Measurements from ENCODE around the gene TRPM3. TPM values are rescaled to one million over a fixed set of nuclear protein-coding genes. Genes with fewer than 3 reads are reported as not detected.
"Not testable (repeated sequence)": the region's sequence is repeated elsewhere in the genome, so short reads cannot be mapped to it uniquely, and the experiment has no call there.

TRPM3 gene
- total and polyA plus RNA-seq, 4 experiments from 2014 or later: not detected

DNA sequence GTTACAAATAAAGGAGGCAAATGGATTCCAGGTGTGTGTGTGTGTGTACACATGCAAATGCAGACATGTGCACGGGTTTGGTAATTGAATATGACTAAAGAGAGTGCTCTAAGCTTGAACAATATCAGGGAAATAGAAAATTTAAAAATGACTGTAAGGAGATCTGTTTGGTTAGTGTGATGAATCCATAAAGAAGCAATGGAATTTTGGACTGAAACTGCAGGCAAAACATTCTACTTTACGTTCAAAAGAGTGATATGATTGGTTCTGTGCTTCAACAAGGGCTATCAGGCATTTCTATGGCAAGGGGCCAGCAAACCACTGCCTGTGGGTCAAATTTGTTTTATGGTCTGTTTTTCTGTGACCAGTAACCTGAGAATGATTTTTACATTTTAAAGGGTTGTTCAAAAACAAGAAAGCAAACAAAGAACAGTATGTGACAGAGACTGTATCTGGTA lies 374.1 kb downstream of the TRPM3 start:
- no peaks in the 10 kb centered on the region for H3K9me3 ChIP-seq (ENCODE audit: control insufficient read depth in 1 of 2, low read length in 2 of 2)
- H3K27ac Mint-ChIP-seq: no peak overlapping the region
- no peaks in the 10 kb centered on the region for H3K36me3 ChIP-seq (ENCODE audit: insufficient read depth, low read length)
- no peaks in the 10 kb centered on the region for H3K27me3 ChIP-seq (ENCODE audit: insufficient read depth, low read length)
- H3K4me3 ChIP-seq (ENCODE audit: low read length in 2 of 2): no peak overlapping the region
- H3K4me1 Mint-ChIP-seq: no peaks in the 10 kb centered on the region
- CTCF ChIA-PET (ENCODE audit: partially characterized antibody): no interaction called here
- intact Hi-C loops (cut with micrococcal nuclease): no loop called here
- no peaks in the 10 kb centered on the region for H3K4me1 ChIP-seq (ENCODE audit: insufficient read depth, low read length)
- no peak overlapping the region for H3K27ac ChIP-seq (ENCODE audit: low read depth, low read length)
- H3K27me3 Mint-ChIP-seq: peaks cover 4 to 8% of the 10 kb centered on the region in 2 donors
- no peak for DNase-seq
- H3K4me3 Mint-ChIP-seq: no peak overlapping the region
- peaks cover 0 to 2% (median 0%) of the 10 kb centered on the region in 8 donors for H3K9me3 Mint-ChIP-seq
- H3K36me3 Mint-ChIP-seq: no peaks in the 10 kb centered on the region
- POLR2A ChIA-PET (ENCODE audit: partially characterized antibody): no interaction called here

DNA sequence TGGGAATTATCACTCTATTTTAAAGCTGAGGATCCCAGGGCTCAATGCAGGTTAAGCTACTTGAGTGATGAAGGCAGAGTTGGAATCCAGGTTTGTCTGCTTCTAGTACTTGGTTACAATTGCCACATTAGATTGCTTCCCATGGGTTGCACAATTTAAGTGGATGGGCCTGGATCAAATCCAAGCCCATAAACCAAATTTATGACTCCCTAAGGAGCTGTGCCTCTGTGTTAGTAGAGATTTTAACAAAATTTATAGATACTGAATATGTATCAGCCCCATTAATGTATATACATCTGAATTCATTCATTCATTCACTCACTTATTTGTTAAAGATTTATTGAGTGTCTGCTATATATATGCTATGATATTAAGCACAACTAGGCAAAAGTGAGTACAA lies 374.7 kb downstream of the TRPM3 start:
- H3K27ac Mint-ChIP-seq: no peak overlapping the region
- H3K9me3 Mint-ChIP-seq: peaks cover 0 to 2% (median 0%) of the 10 kb centered on the region in 8 donors
- CTCF ChIA-PET (ENCODE audit: partially characterized antibody): no interaction called here
- no peaks in the 10 kb centered on the region for H3K4me1 Mint-ChIP-seq
- H3K27me3 Mint-ChIP-seq: peaks cover 4 to 6% of the 10 kb centered on the region in 2 donors
- DNase-seq: no peak
- POLR2A ChIA-PET (ENCODE audit: partially characterized antibody): no interaction called here
- Histone ChIP-seq H3K4me1 (ENCODE audit: insufficient read depth, low read length) (no peaks in the 10 kb centered on the region), H3K27ac (ENCODE audit: low read depth, low read length) (no peak overlapping the region), H3K4me3 (ENCODE audit: low read length in 2 of 2) (no peak overlapping the region), H3K9me3 (ENCODE audit: control insufficient read depth in 1 of 2, low read length in 2 of 2) (no peaks in the 10 kb centered on the region), H3K36me3 (ENCODE audit: insufficient read depth, low read length) (no peaks in the 10 kb centered on the region), H3K27me3 (ENCODE audit: insufficient read depth, low read length) (no peaks in the 10 kb centered on the region)
- H3K4me3 Mint-ChIP-seq: no peak overlapping the region
- intact Hi-C loops (cut with micrococcal nuclease): no loop called here
- no peaks in the 10 kb centered on the region for H3K36me3 Mint-ChIP-seq

DNA sequence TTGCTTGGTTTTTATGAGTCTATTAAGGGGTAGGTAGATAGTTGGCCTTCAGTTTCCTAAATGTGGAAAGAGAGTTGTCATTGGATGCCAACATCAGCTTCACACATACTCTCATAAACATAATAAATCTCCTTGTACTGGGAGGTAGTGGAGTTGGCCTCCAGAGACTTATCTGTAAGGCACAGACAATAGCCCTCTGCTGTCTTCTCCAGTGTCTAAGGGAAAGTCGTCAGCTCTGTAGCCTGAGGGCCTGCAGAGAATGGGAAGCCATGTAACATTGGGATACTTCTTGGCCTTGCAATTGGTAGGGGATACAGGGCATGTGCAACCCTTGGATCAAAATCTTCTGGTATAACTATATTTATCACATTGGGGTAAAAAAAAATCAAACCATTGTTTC lies 375.1 kb downstream of the TRPM3 start:
- H3K27me3 Mint-ChIP-seq: peaks cover 3 to 4% of the 10 kb centered on the region in 2 donors
- no peaks in the 10 kb centered on the region for H3K27me3 ChIP-seq (ENCODE audit: insufficient read depth, low read length)
- H3K4me3 ChIP-seq (ENCODE audit: low read length in 2 of 2): no peak overlapping the region
- no peaks in the 10 kb centered on the region for H3K4me1 ChIP-seq (ENCODE audit: insufficient read depth, low read length)
- no peak overlapping the region for H3K27ac Mint-ChIP-seq
- H3K27ac ChIP-seq (ENCODE audit: low read depth, low read length): no peak overlapping the region
- intact Hi-C loops (cut with micrococcal nuclease): no loop called here
- H3K9me3 ChIP-seq (ENCODE audit: control insufficient read depth in 1 of 2, low read length in 2 of 2): no peaks in the 10 kb centered on the region
- no peak for DNase-seq
- H3K9me3 Mint-ChIP-seq: peaks cover 0 to 2% (median 0%) of the 10 kb centered on the region in 8 donors
- H3K36me3 ChIP-seq (ENCODE audit: insufficient read depth, low read length): no peaks in the 10 kb centered on the region
- no peaks in the 10 kb centered on the region for H3K36me3 Mint-ChIP-seq
- no peak overlapping the region for H3K4me3 Mint-ChIP-seq
- POLR2A ChIA-PET (ENCODE audit: partially characterized antibody): no interaction called here
- H3K4me1 Mint-ChIP-seq: no peaks in the 10 kb centered on the region
- CTCF ChIA-PET (ENCODE audit: partially characterized antibody): no interaction called here

DNA sequence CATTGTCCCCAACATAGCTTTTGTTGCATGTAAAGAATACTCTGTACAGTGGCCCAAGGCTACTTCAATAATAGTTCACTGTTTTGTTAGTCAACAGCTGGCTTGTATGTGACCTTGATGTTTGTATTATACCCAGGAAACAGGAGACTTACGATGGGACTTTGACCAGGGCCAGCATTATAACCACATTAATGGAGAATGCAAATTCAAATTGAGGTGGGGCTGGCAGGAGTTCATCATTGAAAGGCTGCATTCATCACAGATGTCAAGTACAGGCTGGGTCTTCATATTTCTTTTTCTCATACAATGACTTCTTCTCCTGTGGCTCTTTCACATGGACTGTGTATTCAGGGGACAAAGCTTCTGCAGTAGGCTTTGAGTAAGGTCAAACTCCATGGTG lies 396.6 kb downstream of the TRPM3 start:
- H3K4me3 ChIP-seq (ENCODE audit: low read length in 2 of 2); H3K9me3 Mint-ChIP-seq; H3K27me3 Mint-ChIP-seq; H3K27ac ChIP-seq (ENCODE audit: low read depth, low read length); H3K27ac Mint-ChIP-seq; H3K36me3 Mint-ChIP-seq; H3K4me1 ChIP-seq (ENCODE audit: insufficient read depth, low read length); H3K4me3 Mint-ChIP-seq; H3K27me3 ChIP-seq (ENCODE audit: insufficient read depth, low read length); intact Hi-C loops (cut with micrococcal nuclease); H3K9me3 ChIP-seq (ENCODE audit: control insufficient read depth in 1 of 2, low read length in 2 of 2); POLR2A ChIA-PET (ENCODE audit: partially characterized antibody); H3K36me3 ChIP-seq (ENCODE audit: insufficient read depth, low read length); H3K4me1 Mint-ChIP-seq; CTCF ChIA-PET (ENCODE audit: partially characterized antibody); DNase-seq: not testable (repeated sequence)

DNA sequence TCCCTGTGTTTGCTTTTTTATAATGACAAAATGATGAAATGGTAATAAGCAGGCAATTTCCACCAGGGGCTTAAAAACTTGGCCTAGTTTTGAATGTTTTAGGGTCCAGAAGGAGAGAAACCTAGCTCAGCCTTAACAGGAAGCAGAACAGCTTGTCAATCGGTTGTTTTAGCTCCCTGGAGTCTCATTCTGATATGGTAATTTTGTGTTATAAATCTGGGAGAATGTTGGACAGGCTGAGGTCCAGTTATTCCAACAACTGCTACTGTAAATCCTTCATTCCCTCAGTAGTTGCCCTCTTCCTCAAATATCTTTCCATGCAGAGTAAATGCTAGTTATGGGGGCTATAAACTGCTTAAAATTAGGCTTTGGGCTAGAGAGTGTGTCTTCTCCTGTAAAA lies 397.4 kb downstream of the TRPM3 start:
- H3K4me1 Mint-ChIP-seq; DNase-seq; CTCF ChIA-PET (ENCODE audit: partially characterized antibody); H3K9me3 ChIP-seq (ENCODE audit: control insufficient read depth in 1 of 2, low read length in 2 of 2); H3K27me3 ChIP-seq (ENCODE audit: insufficient read depth, low read length); H3K36me3 Mint-ChIP-seq; H3K9me3 Mint-ChIP-seq; H3K4me3 Mint-ChIP-seq; POLR2A ChIA-PET (ENCODE audit: partially characterized antibody); H3K4me3 ChIP-seq (ENCODE audit: low read length in 2 of 2); intact Hi-C loops (cut with micrococcal nuclease); H3K4me1 ChIP-seq (ENCODE audit: insufficient read depth, low read length); H3K36me3 ChIP-seq (ENCODE audit: insufficient read depth, low read length); H3K27ac Mint-ChIP-seq; H3K27ac ChIP-seq (ENCODE audit: low read depth, low read length); H3K27me3 Mint-ChIP-seq: not testable (repeated sequence)

DNA sequence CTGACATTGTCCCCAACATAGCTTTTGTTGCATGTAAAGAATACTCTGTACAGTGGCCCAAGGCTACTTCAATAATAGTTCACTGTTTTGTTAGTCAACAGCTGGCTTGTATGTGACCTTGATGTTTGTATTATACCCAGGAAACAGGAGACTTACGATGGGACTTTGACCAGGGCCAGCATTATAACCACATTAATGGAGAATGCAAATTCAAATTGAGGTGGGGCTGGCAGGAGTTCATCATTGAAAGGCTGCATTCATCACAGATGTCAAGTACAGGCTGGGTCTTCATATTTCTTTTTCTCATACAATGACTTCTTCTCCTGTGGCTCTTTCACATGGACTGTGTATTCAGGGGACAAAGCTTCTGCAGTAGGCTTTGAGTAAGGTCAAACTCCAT lies 414.6 kb downstream of the TRPM3 start:
- not testable (repeated sequence) for H3K27me3 Mint-ChIP-seq

DNA sequence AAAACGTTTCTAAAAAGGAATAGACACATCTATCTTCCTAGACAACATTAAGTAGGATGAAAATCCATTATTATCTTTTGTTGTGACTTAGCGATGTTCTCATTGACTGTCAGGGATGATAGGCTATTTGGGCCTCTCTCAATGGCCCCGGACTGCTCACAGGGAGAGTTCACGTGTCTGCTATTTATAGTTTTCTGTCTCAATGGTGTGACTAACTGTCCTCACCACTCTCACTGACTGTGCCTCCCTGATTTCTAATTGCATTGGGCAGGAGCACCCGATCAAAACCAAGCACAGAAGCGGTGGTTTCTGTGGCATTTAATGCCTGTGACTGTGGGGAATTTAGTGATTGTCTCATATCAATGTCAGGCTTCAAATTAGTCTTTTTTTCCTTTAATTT lies 420.3 kb downstream of the TRPM3 start:
- no peak for DNase-seq
- no peak overlapping the region for H3K4me3 ChIP-seq (ENCODE audit: low read length in 2 of 2)
- no peaks in the 10 kb centered on the region for H3K9me3 ChIP-seq (ENCODE audit: control insufficient read depth in 1 of 2, low read length in 2 of 2)
- intact Hi-C loops (cut with micrococcal nuclease): no loop called here
- H3K36me3 ChIP-seq (ENCODE audit: insufficient read depth, low read length): no peaks in the 10 kb centered on the region
- H3K27ac ChIP-seq (ENCODE audit: low read depth, low read length): no peak overlapping the region
- no peaks in the 10 kb centered on the region for H3K4me1 ChIP-seq (ENCODE audit: insufficient read depth, low read length)
- H3K4me1 Mint-ChIP-seq: no peaks in the 10 kb centered on the region
- no peak overlapping the region for H3K4me3 Mint-ChIP-seq
- H3K36me3 Mint-ChIP-seq: no peaks in the 10 kb centered on the region
- ChIA-PET CTCF (ENCODE audit: partially characterized antibody) (no interaction called here), POLR2A (ENCODE audit: partially characterized antibody) (no interaction called here)
- no peaks in the 10 kb centered on the region for H3K9me3 Mint-ChIP-seq
- H3K27ac Mint-ChIP-seq: no peak overlapping the region
- H3K27me3 Mint-ChIP-seq: no peaks in the 10 kb centered on the region
- no peaks in the 10 kb centered on the region for H3K27me3 ChIP-seq (ENCODE audit: insufficient read depth, low read length)

More for the DNA sequence above, 414.6 kb downstream of the TRPM3 start:
- CTCF ChIA-PET (ENCODE audit: partially characterized antibody); H3K9me3 ChIP-seq (ENCODE audit: control insufficient read depth in 1 of 2, low read length in 2 of 2); H3K27ac ChIP-seq (ENCODE audit: low read depth, low read length); POLR2A ChIA-PET (ENCODE audit: partially characterized antibody); H3K36me3 Mint-ChIP-seq; DNase-seq; H3K4me1 ChIP-seq (ENCODE audit: insufficient read depth, low read length); intact Hi-C loops (cut with micrococcal nuclease); H3K4me1 Mint-ChIP-seq; H3K9me3 Mint-ChIP-seq; H3K27ac Mint-ChIP-seq; H3K4me3 Mint-ChIP-seq; H3K36me3 ChIP-seq (ENCODE audit: insufficient read depth, low read length); H3K4me3 ChIP-seq (ENCODE audit: low read length in 2 of 2); H3K27me3 ChIP-seq (ENCODE audit: insufficient read depth, low read length): not testable (repeated sequence)

DNA sequence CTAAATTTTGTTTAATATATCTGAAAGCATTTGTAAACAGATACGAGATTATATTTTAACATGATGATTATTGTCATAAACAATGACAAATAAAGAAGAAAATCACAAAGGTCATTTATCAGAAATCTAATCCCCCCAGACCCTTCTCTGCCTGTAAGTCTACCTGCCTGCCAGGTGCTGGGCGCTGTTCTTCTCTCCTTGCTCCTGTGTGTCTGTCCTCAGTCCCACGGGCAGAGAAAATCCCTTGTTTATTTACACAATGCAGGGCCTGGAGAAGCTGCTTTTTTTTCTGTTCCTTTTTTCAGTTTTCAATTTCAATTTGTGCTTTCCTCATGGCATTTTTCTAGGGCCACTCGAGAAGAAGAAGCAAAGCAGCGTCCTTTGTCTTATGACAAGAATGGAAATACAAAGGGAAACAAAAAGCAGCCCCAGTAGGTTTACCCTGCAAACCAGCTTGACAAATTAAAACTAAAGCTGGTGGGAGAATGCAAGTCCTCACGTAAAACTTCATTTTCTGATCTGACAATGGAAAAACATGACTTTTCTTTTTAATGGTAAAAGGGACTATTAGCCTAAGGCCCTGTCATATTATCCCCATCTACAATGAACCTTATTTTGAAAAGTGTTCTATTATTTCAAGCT lies 424.6 kb downstream of the TRPM3 start:
- Mint-ChIP-seq H3K27ac (no peak overlapping the region), H3K27me3 (peaks cover 4 to 5% of the 10 kb centered on the region in 2 donors), H3K9me3 (no peaks in the 10 kb centered on the region), H3K4me1 (no peaks in the 10 kb centered on the region), H3K36me3 (no peaks in the 10 kb centered on the region), H3K4me3 (no peak overlapping the region)
- Histone ChIP-seq H3K27ac (ENCODE audit: low read depth, low read length) (no peak overlapping the region), H3K36me3 (ENCODE audit: insufficient read depth, low read length) (no peaks in the 10 kb centered on the region), H3K4me1 (ENCODE audit: insufficient read depth, low read length) (no peaks in the 10 kb centered on the region), H3K9me3 (ENCODE audit: control insufficient read depth in 1 of 2, low read length in 2 of 2) (no peaks in the 10 kb centered on the region), H3K27me3 (ENCODE audit: insufficient read depth, low read length) (no peaks in the 10 kb centered on the region), H3K4me3 (ENCODE audit: low read length in 2 of 2) (no peak overlapping the region)
- CTCF ChIA-PET (ENCODE audit: partially characterized antibody): no interaction called here
- no peak for DNase-seq
- POLR2A ChIA-PET (ENCODE audit: partially characterized antibody): no interaction called here
- intact Hi-C loops (cut with micrococcal nuclease): no loop called here
